H54 (cell line): ENCODE data around the gene SGMS1.
"Not testable (repeated sequence)": the region's sequence is repeated elsewhere in the genome, so short reads cannot be mapped to it uniquely, and the experiment has no call there.

Experiments used
- DNase-seq: peaks from one replicate; pipeline ENCODE4 v3.0.0; 2011; ENCODE audit warnings: low spot score, mixed read lengths; ENCODE audit not compliant: insufficient read length
- FAIRE-seq: peaks from 3 replicates; lab custom pipeline; 2011; peaks lifted over from hg19 to GRCh38; lab: Jason Lieb, UNC
- POLR2A ChIP-seq: IDR thresholded peaks from 2 replicates; pipeline ENCODE4 v1.6.1; 2011; ENCODE audit warnings: low read depth, mild to moderate bottlenecking, low read length

The SGMS1 gene

DNA sequence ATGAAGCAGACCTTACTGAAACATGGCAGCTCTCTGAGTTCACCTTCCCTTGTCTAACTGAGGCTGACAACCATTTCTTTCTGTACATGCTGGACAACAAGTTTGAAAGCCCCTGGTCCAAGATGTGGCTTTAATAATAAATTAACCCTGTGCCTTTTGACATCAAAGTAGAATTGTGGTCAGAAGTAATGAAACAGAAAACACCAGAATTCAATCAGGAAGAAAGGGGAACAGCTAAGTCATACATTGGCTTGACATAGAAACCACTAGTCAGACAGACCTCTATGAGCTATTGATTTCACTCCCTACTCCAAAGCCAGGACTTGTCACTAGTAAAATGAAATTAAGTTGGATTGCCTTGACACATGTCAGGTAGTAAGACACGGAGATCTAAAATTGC lies 197.3 kb downstream of the SGMS1 start:
- DNase-seq (no peak), FAIRE-seq (peak; percentile 57)
- no peak for TF ChIP-seq POLR2A

DNA sequence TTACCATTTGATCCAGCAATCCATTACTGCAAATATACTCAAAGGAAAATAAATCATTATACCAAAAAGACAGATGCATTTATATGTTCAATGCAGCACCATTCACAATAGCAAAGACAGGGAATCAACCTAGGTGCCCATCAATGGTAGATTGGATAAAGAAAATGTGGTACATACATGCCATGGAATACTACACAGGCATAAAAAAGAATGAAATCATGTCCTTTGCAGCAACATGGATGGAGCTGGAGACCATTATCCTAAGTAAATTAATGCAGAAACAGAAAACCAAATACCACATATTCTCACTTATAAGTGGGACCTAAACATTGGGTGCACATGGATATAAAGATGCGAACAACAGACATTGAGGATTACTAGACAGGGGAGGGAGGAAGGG lies 198.5 kb downstream of the SGMS1 start:
- not testable (repeated sequence) for FAIRE-seq, DNase-seq

DNA sequence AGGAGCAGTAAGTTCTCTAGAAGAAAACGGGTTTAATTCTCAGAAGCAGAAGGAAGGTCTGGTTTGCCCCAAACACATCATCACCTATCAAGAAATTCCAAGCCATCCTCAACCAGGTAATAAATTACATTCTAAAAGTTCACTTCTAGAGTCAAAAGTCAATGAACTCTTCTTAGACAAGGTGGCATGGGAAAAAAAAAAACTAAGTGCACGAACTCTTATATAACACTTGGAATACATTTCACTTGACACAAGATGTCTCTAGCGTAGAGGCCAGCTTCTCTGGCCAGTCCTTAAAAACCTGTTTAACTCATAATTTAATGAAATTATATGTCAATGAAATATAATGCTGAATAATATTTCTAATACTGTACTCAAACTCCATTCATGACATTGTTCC lies 200.3 kb downstream of the SGMS1 start:
- FAIRE-seq = no peak
- no peak for TF ChIP-seq POLR2A
- DNase-seq = no peak

DNA sequence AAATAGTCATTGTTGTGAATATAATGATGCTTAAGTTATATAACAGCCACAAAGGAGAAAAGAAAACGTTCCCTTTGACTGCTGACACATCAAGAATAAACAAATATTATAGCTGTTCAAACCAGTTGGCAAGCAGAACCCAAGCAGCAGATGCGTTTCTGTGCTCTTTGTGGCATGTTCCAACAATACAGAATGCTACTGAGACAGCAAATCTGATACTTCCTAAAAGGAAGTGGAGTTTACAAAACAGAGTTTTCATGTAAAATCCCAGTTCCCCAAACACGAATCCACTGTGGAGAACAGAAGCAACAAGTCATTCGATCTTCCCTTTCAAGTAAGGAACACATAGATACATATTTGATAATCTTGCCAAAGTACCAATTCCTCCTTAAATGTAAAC lies 201.5 kb downstream of the SGMS1 start:
- FAIRE-seq (no peak), DNase-seq (no peak)
- TF ChIP-seq POLR2A = no peak

DNA sequence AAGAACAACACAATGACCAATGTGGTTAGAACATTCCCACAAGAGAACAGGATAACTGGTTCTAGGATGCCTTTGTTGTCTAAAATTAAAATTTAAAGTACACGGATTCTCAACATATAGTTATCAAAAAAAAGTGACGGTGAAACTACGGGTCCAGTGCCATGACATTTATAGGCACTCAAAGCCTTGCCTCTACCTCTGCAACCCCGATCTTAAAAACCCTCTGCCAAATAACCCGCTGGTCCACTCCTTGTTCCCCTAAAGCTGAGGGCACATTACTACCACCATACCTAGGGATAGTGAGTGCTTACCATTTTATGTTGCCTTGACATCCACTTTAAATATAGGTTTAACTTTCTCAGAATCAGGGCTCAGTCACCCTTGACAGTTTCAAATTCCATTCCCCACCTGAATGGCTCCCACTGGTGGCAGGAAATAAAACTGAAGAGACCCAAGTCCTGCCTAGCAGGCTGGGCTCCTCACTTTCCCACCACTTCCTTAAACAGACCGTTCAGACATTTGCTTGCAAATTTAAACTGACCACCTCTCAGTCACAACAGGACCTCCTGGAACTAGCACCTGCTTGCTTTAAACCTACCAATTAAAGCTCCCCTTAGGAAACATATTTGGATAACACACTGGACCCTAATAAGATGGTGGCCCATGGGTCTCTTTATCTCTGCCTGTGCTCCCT lies 202.6 kb downstream of the SGMS1 start:
- DNase-seq (no peak), FAIRE-seq (peak; percentile 52)
- TF ChIP-seq POLR2A = no peak

DNA sequence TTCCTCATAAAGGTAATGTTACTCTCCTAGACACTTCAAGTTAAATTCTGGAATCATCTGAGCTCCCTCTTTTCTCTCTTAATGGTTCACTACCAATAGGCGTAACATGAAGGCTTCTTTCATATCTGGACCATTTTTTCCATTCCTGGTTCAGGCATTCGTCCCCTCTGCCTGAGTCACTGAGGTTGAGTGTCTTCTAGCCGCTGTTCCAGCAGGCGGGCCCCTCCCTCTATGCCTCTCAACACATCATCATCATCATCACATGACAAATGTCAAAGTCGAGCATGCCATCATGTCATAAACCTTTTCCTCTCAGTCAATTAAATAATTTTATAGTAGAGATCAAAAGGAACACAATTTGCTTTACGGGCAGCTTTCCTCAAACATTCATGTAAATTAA lies 203.6 kb downstream of the SGMS1 start:
- TF ChIP-seq POLR2A = no peak
- FAIRE-seq (no peak), DNase-seq (no peak)

DNA sequence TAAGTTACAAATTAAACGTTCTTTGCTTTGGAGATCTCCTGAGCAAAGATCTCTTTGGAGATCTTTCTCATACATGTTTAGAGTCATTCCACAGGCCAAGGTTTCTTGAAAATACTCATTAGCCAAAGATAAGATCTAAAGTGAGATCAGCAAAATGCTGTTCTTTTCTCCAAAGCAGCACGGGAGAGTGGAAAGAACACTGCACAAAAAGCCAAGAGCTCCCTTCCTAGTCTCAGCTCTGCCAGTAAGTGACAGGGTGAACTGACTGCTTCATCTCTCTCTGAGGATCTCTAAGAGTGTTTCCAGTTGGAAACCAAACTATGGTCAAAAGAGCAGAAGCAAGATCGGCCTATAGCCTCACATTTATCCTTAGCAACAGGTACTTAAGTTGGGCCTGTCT lies 204.0 kb downstream of the SGMS1 start:
- FAIRE-seq (no peak), DNase-seq (no peak)
- no peak for TF ChIP-seq POLR2A

DNA sequence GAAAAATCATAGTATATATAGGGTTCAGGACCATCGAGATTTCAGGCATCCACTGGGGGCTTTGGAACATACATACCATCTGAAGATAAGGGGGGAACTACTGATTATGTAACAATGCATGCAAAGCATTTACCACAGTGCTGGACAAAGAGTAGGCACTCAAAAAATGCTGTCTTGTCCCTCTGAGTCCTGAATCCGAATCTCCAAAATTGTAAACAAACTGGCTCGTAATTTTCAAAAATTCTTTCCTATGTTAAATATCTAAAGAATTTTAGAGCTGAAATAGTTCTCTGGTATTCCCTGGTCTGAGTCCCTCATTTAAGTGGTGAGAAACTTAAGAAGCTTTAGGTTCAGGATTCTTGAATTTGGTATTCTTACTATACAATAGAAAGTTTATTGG lies 204.7 kb downstream of the SGMS1 start:
- no peak for TF ChIP-seq POLR2A
- DNase-seq (no peak), FAIRE-seq (no peak)

DNA sequence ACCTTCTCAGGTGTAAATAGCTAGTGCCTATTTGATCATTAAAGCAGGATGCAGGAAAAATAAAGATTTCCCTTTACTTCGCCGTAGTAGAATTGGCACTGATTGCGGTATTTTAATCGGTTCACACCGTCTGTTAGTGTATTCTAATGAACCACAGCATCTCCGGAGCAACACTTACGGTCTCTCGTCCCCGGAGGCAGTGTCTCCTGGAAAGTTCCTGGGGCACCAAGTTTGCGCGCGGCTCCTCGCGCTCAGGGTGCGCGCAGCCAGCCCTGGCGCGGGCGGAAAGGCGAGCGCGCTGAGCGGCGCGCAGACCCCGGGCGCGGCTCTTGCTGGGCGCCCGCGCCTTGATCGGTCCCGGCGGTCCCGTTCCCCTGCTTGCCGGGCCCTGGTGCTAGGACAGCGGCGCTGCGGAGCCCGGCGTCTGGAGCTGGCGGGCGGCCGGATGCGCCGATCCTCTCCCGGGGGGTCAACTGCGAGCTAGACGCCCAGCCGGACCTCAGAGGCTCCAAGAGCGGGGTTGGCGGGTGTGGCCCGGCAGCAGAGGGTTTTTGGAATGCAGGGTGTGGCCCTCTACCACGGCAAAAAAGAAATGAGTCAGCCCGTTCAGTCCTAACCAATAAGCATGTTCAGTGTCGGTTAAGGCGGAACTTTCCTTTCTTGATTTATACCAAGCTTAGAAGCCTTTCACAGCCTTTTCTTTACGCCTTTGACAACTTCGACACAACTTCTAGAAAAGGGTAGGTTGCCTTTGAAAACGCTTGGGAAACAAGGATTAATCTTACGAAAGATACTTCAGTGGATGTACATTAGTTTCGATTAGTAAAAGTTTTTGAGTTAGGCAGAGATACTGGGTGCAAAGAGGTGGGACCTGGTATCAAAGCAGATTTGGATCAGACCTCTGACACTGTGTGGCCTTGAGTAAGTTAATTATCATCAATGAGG lies 205.6 kb downstream of the SGMS1 start:
- DNase-seq (peak; percentile 80), FAIRE-seq (peak; percentile 94)
- TF ChIP-seq POLR2A = peak; percentile 34; the same call in 1 of the 2 replicates

DNA sequence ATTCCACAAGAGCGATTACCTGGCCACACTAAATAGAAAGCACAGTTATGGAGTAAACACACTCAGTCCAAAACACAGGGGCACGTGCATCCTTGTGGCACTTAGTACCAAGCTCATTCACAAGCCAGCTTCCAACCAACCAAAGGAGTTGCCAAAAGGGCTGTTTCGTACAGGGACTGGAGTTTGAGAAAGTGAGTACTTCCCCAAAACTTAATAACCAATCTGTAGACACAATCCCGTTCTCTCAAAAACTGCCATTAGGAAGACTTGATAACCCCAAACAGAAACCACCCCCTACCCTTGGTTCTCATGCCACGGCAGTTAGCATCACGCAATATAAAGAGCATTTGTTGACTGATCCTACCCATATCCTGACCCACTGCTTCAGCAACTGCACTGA lies 206.3 kb downstream of the SGMS1 start:
- no peak for DNase-seq
- no peak for TF ChIP-seq POLR2A
- FAIRE-seq = peak; percentile 11

DNA sequence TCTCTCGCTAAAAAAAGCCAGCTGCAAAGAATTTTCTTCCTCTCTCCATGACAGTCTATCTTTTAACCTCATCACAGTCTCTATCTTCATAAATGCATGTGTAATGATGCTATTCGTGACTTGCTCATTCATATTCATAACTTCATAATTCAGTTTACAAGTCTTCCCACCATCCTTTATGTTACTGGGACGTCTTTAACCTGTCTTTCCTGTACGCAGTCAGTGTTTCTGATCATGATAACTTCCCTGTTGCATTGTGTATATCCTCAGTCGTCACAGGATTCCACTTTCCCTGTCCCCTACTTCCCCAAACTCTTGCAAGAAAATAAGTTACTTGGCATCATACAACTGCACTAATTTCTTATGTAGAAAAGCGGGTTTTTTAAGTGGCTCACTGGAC lies 206.9 kb downstream of the SGMS1 start:
- no peak for FAIRE-seq
- TF ChIP-seq POLR2A = no peak
- DNase-seq = no peak

DNA sequence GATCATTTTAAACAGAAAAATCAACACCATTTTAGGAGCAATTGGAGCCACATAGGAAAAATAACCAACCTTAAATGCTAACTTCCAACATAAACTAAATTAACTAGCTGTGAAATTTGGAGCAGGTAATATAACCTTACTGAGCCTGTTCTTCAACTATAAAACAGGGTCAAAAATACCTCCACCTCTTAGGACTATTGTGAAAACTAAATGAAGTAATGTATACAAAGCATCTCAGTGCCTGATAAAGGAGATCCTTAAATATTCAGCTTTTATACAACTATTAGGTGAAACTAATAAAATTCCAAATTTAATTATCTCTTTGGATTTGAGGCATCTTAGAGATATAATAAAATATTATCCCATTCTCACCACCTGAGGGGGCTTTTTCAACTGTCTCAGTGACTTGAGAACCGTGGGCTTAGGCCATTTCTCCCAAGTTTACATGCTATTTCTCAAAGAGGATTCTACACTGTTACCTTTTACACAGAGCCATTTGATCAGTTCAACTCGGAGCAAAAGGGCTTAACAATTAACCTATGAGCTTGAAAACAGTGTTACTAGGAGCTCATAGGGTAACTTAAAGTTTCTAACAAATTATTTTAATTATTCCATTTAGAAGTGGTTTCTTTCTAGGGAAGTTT lies 207.5 kb downstream of the SGMS1 start:
- DNase-seq = no peak
- TF ChIP-seq POLR2A = no peak
- no peak for FAIRE-seq

DNA sequence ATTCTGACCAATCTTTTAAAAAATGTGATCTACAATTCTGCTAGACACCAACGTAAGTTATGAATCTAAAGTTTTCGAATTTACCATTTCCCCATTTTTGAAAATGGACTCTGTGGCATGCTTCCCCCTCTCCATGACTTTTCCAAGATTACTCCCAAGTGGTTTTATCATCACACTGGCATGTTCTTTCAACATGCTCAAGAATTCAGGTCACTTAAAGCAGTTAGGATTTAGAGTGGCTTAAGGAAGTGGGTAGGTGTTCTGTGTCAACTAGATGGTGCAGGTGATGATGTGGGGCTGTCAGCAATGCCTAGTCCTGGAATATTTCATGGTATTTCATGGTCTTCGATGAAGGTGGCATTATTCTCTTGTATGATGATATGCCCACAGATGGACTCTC lies 208.5 kb downstream of the SGMS1 start:
- FAIRE-seq = no peak
- DNase-seq = no peak
- no peak for TF ChIP-seq POLR2A
